Lung (tissue), 12 donors: ENCODE data around the gene CDC123. TPM values are rescaled to one million over a fixed set of nuclear protein-coding genes. Genes with fewer than 3 reads are reported as not detected.

Experiments used
- ATAC-seq: fragments of 200-7000 bp; cut with Tn5 transposase; one replicate; pipeline ENCODE4 v1.9.1; 2020; ENCODE audit warnings: moderate number of reproducible peaks; ENCODE audit not compliant: insufficient read depth, low FRiP score
- DNase-seq, 3 donors: peaks; one replicate each; pipeline ENCODE4 v3.0.0-alpha.2; 2013 to 2017
- H3K27ac ChIP-seq, 2 donors: one replicate each; pipeline ENCODE4 v1.5.1; 2013; ENCODE audit warnings: mild to moderate bottlenecking in 2 of 2, moderate library complexity in 2 of 2, control low read depth in 1 of 2, inconsistent platforms in 1 of 2, low read depth in 1 of 2, low read length in 1 of 2
- H3K27me3 ChIP-seq, 3 donors: one replicate each; pipeline ENCODE4 v1.5.1; 2013; ENCODE audit warnings: low read length in 2 of 3; ENCODE audit not compliant: control insufficient read depth in 3 of 3, insufficient read depth in 3 of 3
- H3K36me3 ChIP-seq, 4 donors: one replicate each; pipeline ENCODE4 v1.5.1; 2013; ENCODE audit warnings: low read length in 4 of 4, mild to moderate bottlenecking in 1 of 4, moderate library complexity in 1 of 4; ENCODE audit not compliant: control insufficient read depth in 4 of 4, insufficient read depth in 4 of 4
- H3K4me1 ChIP-seq, 5 donors: one replicate each; pipeline ENCODE4 v1.5.1; 2013; ENCODE audit warnings: low read length in 5 of 5, mild to moderate bottlenecking in 2 of 5, moderate library complexity in 1 of 5; ENCODE audit not compliant: control insufficient read depth in 5 of 5, insufficient read depth in 5 of 5
- H3K4me3 ChIP-seq: one replicate; pipeline ENCODE4 v1.5.1; 2013; ENCODE audit warnings: mild to moderate bottlenecking, control low read depth, moderate library complexity
- H3K9ac ChIP-seq, 2 donors: one replicate each; pipeline ENCODE4 v1.5.1; 2013; ENCODE audit warnings: low read length in 2 of 2, control low read depth in 1 of 2; ENCODE audit not compliant: insufficient read depth in 1 of 2
- H3K9me3 ChIP-seq, 4 donors: one replicate each; pipeline ENCODE4 v1.5.1; 2013; ENCODE audit warnings: low read length in 3 of 4, mild to moderate bottlenecking in 1 of 4, moderate library complexity in 1 of 4; ENCODE audit not compliant: control insufficient read depth in 4 of 4, insufficient read depth in 3 of 4
- CTCF ChIP-seq: IDR thresholded peaks from 2 replicates; pipeline ENCODE4 v1.5.1; 2012; ENCODE audit warnings: mild to moderate bottlenecking; ENCODE audit errors: control extremely low read depth, extremely low read depth
- WGBS, 2 donors: extraction: QIAGEN DNeasy Blood & Tissue Kit; methylation state at CpG; one replicate each; pipeline ENCODE4 v1.1.7; 2013; 5-methylcytosine and 5-hydroxymethylcytosine counted together
- polyA plus RNA-seq, 2 donors: library from polyadenylated mRNA; stranded (reverse); fragments of 200-250 nt; gene quantifications; one replicate each; pipeline ENCODE4 v1.2.1, GENCODE V29; 2013
- total RNA-seq, 2 donors: library from RNA; depleted of rRNA in 1 of 2; stranded (reverse); fragments of >200 nt in 1 of 2; gene quantifications; one replicate each; pipeline ENCODE4 v1.2.1, GENCODE V29; 2014 to 2021
- donor health status: control.
- donor health status: control.
- donor health status: Bipolar disorder and iron deficiency.
- donor health status: healthy.
- donor health status: DM: yes; HTN: yes; CAD: no.

CDC123 gene
- total and polyA plus RNA-seq, 4 donors: 25.8 to 74.8 (median 54.4) TPM

- DNase-seq (no peak), ATAC-seq (no peak)
- no peaks in the 10 kb centered on the region for H3K9me3 ChIP-seq
- H3K4me3 ChIP-seq: no peak overlapping the region
- 92 to 95% methylated on average over 14 of the region's 14 CpGs for WGBS, 2 donors
- no peak overlapping the region for H3K9ac ChIP-seq
- no peak overlapping the region for H3K27ac ChIP-seq
- no peaks in the 10 kb centered on the region for H3K4me1 ChIP-seq
- H3K27me3 ChIP-seq: no peaks in the 10 kb centered on the region
- H3K36me3 ChIP-seq: peaks cover 14 to 19% (median 18%) of the 10 kb centered on the region in 4 donors
- TF ChIP-seq CTCF: no peak
Observed at GRCh38 chr10:12156367-12157123, 39.4 kb upstream of the CDC123 start.

GRCh38 chr10:12158111-12158510 lies 37.9 kb upstream of the CDC123 start:
- no peak overlapping the region for H3K9ac ChIP-seq
- no peak overlapping the region for H3K4me3 ChIP-seq
- no peak for ATAC-seq
- H3K4me1 ChIP-seq: no peaks in the 10 kb centered on the region
- 44 to 79% methylated on average over 3 of the region's 3 CpGs for WGBS, 2 donors
- no peak for TF ChIP-seq CTCF
- no peaks in the 10 kb centered on the region for H3K9me3 ChIP-seq
- H3K27ac ChIP-seq: no peak overlapping the region
- no peak for DNase-seq
- H3K27me3 ChIP-seq: no peaks in the 10 kb centered on the region
- H3K36me3 ChIP-seq: peaks cover 18 to 30% (median 22%) of the 10 kb centered on the region in 4 donors

- H3K4me3 ChIP-seq: no peak overlapping the region
- no peak for DNase-seq
- no peaks in the 10 kb centered on the region for H3K27me3 ChIP-seq
- H3K27ac ChIP-seq: no peak overlapping the region
- no peak for ATAC-seq
- no peaks in the 10 kb centered on the region for H3K9me3 ChIP-seq
- H3K4me1 ChIP-seq: no peaks in the 10 kb centered on the region
- no peak overlapping the region for H3K9ac ChIP-seq
- TF ChIP-seq CTCF: no peak
- 97% methylated on average over 5 of the region's 5 CpGs for WGBS, 2 donors
- peaks cover 28 to 33% (median 31%) of the 10 kb centered on the region in 4 donors for H3K36me3 ChIP-seq
Observed at GRCh38 chr10:12160664-12161063, 35.3 kb upstream of the CDC123 start.
